Measurements from ENCODE around the gene CCDC33.

DNA sequence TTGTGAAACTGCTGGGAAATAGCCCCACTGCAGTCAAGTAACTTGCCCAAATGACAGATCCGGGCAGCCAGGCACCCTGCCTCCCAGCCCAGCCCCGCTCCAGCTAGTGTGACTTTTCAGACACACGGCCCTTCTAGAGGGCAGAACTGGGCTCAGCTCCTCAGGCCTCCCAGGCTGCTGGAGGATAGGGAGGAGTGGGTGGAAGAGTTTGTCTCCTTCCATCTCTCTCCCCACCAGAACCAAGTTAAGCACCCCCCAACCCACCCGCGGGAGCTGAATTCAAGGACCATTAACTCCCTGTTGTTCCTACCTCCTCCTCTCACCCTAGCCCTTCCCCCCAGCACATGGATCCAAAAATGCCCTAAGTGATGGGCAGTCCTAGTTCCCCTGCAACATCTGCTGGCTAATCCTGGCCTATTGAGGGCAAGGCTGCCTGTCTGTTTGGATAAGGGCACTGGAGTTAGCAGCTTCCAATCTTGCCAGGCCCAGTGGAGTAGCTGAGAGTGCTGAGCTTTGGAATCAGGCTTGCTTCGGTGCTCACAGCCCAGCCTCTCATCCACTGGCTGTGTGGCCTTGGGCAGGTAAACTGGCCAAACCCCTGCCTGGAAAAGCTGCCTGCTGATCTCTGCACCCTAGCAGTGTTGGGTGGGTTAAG is 3.1 kb downstream of the CCDC33 start:
- TF ChIP-seq YY1 (IDR thresholded peaks at IDR 0.05; ENCODE audit: insufficient read depth, insufficient read length) = no peak
- no peak for TF ChIP-seq ZNF274 (IDR thresholded peaks at IDR 0.05; ENCODE audit: low read depth, low read length)
